Caki2 (cell line): ENCODE measurements around the gene DEDD. TPM values are rescaled to one million over a fixed set of nuclear protein-coding genes. Genes with fewer than 3 reads are reported as not detected.
"Not testable (repeated sequence)": the region's sequence is repeated elsewhere in the genome, so short reads cannot be mapped to it uniquely, and the experiment has no call there.

ENCODE experiments used
- DNase-seq: peaks from one replicate; pipeline ENCODE4 v3.0.0-alpha.2; 2015; ENCODE audit warnings: low read depth
- in situ Hi-C: cut with HindIII; loops from 2 replicates; pipeline ENCODE4 v1.10.0; 2016; ENCODE audit warnings: low sequenced_read_pairs, low pct_unique_long_range_greater_than_20kb, mixed read lengths
- total RNA-seq: library from RNA; depleted of rRNA; stranded (reverse); fragments of >200 nt; shearing (Covaris generic); gene quantifications from 2 replicates; pipeline ENCODE4 v1.2.3, GENCODE V29; 2014; ENCODE audit warnings: low replicate concordance

Gene DEDD
- total RNA-seq, 1 experiment from 2014 or later, result 17.4 TPM

GRCh38 chr1:161137881-161138280 is 5.4 kb upstream of the DEDD start:
- DNase-seq, result no peak
- in situ Hi-C loops, result no loop called here

GRCh38 chr1:161133220-161133740 is 813 bp upstream of the DEDD start:
- no peak for DNase-seq
- in situ Hi-C loops, result no loop called here

GRCh38 chr1:161131523-161132409 is 701 bp downstream of the DEDD start:
- no peak for DNase-seq
- in situ Hi-C loops, result no loop called here

- in situ Hi-C loops, result no loop called here
- DNase-seq, result no peak
Observed at GRCh38 chr1:161130266-161130665, 2.2 kb downstream of the DEDD start.

- in situ Hi-C loops, result no loop called here
- no peak for DNase-seq
Observed at GRCh38 chr1:161128591-161129420, 3.7 kb downstream of the DEDD start.

- DNase-seq, result no peak
- in situ Hi-C loops, result no loop called here
Observed at GRCh38 chr1:161127649-161128048, 4.8 kb downstream of the DEDD start.

GRCh38 chr1:161122967-161123366 is 9.5 kb downstream of the DEDD start:
- DNase-seq, result no peak
- in situ Hi-C loops, result no loop called here

- no peak for DNase-seq
- in situ Hi-C loops, result no loop called here
Observed at GRCh38 chr1:161121834-161122233, 10.6 kb downstream of the DEDD start.

- in situ Hi-C loops, result no loop called here
Observed at GRCh38 chr1:161121042-161121650, 11.3 kb downstream of the DEDD start.

GRCh38 chr1:161119092-161119903 is 13.2 kb downstream of the DEDD start:
- DNase-seq, result peak; percentile 72
- in situ Hi-C loops, result no loop called here

More at GRCh38 chr1:161121042-161121650, 11.3 kb downstream of the DEDD start:
- no peak for DNase-seq

- in situ Hi-C loops, result no loop called here
- DNase-seq, result peak; percentile 76
Observed at GRCh38 chr1:161117759-161118581, 14.5 kb downstream of the DEDD start, which contains the start of the genes NIT1 and PFDN2. Gene NIT1 (plus strand): TSS chr1:161118105. CDS start chr1:161118177, 72 bp downstream. Gene PFDN2 (minus strand): TSS chr1:161118037. CDS start chr1:161118026, 11 bp downstream.

GRCh38 chr1:161115961-161116360 is 16.5 kb downstream of the DEDD start:
- in situ Hi-C loops, DNase-seq: not testable (repeated sequence)

GRCh38 chr1:161115132-161115711 is 17.2 kb downstream of the DEDD start:
- in situ Hi-C loops, result no loop called here
- DNase-seq, result peak; percentile 84

- no peak for DNase-seq
Observed at GRCh38 chr1:161114556-161114955, 17.9 kb downstream of the DEDD start.

GRCh38 chr1:161113915-161114314 is 18.6 kb downstream of the DEDD start:
- DNase-seq, result no peak
- in situ Hi-C loops, result no loop called here

More at GRCh38 chr1:161114556-161114955, 17.9 kb downstream of the DEDD start:
- in situ Hi-C loops, result no loop called here

- DNase-seq, result no peak
- in situ Hi-C loops, result no loop called here
Observed at GRCh38 chr1:161111527-161111926, 20.9 kb downstream of the DEDD start.
